Amygdala (tissue), 56 donors: Measurements from ENCODE around the gene MVD.

Source experiments
- DNase-seq, 56 donors: peaks; one replicate each; lab custom pipeline; 2025; lab: John Stamatoyannopoulos, UW

Gene MVD

DNA sequence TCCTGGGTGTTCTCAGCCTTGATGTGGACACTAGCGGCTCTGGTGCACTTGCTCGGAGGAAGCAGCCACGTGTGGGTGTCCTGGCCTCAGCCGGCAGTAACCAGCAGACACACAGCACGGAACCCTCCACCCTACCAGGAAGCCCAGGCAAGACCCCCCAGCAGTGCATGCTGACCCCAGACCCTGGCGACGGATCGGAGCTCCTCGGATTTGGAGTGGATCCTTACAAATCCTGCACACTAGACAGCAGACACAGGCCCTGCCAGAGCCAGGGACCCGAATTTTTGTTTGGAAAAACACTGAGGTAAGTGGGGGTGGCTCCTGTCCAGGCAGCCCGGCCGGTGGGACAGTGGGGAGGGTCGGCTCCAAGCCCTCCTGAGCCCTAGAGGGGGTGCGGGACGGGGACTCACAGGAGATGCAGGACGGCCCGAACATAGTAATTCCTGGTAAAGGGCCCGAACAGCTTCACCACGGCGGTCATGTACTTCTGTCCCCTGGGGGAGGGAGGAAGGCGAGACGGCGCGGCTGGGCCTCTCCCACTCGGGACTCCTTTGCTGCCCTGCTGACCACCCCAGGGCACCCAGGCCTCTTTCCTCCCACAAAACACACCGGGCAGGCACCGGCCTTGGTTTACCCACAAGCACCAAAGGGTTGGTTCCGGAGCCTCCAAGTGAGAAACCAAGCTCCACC lies 16.4 kb downstream of the MVD start:
- no peak for DNase-seq

DNA sequence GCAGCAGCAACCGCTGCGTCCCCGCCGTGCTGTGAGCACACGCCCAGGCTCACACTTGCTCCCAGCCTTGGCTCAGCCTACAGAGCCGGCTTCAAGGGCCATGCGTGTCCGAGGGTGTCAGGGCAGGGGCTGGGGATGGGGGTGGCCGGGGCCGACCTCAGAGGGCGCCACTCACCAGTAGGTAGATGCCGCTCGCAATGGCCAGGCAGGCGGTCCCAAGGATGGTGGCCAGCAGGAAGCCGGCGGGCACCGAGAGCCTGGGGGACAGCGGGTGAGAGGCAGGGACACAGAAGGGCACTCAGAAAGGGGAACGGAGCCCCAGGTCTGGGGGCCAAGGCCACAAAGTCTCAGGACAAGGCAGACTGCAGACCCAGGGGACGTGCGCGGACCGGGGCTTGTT lies 16.9 kb downstream of the MVD start:
- DNase-seq: no peak

DNA sequence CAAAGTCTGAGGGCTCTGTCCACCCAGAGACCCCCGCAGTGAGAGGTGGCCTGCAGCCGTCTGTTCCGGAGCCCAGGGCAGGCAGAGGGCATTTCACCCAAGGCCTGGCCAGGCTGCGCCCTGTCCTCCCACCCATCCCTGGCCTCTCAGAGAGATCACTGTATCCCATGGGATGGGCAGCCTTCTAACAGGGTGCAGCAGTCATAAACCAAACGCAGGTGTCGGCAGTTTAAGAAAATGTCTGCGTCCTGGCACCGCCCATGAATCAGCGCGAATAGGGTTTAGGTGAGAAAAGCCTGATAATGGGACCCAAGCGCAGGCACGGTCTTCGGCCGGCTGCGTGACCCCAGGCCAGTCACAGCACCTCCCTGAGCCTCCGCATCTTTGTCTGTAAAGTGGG lies 17.4 kb downstream of the MVD start:
- no peak for DNase-seq

GRCh38 chr16:88643644-88643932 lies 19.3 kb downstream of the MVD start:
- DNase-seq: no peak

DNA sequence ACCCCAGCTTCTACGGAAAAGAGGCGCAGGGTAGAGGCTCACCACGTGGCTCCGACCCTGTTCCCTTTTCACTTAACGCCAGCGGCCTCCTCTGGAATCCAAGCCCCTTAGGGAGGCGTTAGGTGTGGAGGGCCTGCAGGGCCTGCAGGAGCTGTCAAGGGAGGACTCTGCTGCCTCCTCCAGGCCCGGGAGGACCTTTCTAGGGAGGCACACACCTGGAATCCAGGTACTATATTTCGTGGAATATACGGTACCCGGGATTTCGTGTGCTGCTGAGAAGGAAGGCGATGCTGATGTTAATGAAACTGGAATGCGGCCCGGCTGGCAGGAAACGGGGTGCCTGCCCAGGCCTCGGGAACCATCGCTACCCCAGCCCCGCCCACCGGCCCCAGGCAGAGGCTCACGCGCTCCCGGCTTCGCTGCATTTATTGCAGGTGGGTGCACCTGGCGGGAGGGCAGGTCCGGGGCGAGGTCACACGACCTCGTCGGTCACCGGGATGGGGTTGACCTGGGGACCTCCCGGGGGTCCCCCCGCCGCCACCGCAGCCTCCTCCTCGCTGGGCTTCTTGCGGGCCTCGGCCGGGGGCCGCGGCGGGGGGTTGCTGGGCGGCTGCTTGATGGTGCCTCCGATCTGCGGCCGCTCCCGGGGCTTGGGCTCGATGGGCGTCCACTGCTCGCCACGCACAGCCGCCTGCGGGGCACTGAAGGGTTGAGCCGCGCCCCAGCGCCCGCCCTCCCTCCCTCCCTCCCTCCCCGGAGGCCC lies 19.8 kb downstream of the MVD start:
- DNase-seq: no peak

- DNase-seq: no peak
These were observed 22.2 kb downstream of the MVD start for GRCh38 chr16:88640498-88641247.

GRCh38 chr16:88640039-88640495 lies 22.8 kb downstream of the MVD start:
- DNase-seq: no peak

DNA sequence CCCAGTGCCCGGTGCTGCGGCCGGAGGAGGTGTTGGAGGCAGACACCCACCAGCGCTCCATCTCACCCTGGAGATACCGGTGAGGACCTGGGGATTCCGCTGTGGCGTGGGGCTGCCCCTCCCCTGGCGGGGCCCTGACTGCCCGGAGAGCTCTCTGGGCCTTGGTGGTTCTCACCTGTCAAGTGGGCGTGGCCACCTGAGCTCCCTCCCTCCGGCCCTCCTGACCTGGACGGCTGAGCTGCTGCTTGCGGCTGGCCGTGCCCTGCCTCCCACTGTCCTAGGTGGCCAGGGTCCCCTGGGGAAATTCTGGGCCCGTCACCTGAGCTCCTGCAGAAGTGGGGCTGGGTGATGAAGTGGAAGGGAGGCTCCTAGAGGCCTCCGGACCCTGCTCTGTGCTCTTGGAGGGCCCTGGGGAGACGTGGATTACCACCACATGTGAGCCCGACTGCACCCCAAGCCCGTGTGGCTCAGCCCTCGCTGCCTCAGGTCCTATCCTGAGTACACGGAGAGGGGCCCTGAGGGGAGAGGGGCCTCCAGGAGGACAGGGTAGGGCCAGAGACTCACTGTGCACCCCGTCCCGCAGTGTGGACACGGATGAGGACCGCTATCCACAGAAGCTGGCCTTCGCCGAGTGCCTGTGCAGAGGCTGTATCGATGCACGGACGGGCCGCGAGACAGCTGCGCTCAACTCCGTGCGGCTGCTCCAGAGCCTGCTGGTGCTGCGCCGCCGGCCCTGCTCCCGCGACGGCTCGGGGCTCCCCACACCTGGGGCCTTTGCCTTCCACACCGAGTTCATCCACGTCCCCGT lies 23.5 kb downstream of the MVD start:
- no peak for DNase-seq

- no peak for DNase-seq
These were observed 24.3 kb downstream of the MVD start, which contains the start of gene IL17C for GRCh38 chr16:88638323-88639230. TSS of gene IL17C (plus strand) at chr16:88638572. CDS start at chr16:88638642, 70 bp downstream.

- no peak for DNase-seq
These were observed 26.2 kb downstream of the MVD start for GRCh38 chr16:88636488-88637265.

DNA sequence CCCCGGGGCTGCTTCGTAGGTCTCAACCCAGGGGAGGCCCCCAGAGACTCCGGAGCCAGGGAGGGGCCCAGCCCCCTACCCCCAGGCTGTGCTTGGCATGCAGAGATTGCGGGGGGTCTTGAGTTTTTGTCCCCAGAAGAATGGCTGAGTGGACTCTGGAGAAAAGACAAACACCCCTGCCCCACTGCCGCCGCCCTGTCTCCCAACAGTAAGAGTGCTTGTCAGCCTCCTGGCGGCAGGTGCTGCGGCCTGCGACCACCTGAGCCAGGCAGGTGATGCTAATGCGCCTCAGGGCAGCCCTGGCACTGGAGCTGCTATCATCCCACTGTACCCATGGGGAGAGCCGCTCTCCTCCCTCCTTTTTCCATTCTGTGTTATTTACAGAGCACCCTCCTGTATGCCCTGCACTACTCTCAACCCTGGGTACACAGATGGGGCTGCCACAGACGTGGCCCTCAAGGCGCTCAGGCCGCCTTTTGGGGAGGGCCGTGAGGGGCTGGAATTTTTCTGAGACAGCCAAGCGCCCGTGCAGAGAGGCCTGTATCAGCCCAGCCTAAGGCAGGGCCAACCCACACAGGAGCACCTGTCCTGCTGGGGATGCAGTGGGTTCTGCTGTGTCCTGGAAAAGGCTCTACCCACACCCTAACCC lies 27.1 kb downstream of the MVD start:
- DNase-seq: no peak

GRCh38 chr16:88634994-88635670 lies 27.8 kb downstream of the MVD start:
- no peak for DNase-seq

DNA sequence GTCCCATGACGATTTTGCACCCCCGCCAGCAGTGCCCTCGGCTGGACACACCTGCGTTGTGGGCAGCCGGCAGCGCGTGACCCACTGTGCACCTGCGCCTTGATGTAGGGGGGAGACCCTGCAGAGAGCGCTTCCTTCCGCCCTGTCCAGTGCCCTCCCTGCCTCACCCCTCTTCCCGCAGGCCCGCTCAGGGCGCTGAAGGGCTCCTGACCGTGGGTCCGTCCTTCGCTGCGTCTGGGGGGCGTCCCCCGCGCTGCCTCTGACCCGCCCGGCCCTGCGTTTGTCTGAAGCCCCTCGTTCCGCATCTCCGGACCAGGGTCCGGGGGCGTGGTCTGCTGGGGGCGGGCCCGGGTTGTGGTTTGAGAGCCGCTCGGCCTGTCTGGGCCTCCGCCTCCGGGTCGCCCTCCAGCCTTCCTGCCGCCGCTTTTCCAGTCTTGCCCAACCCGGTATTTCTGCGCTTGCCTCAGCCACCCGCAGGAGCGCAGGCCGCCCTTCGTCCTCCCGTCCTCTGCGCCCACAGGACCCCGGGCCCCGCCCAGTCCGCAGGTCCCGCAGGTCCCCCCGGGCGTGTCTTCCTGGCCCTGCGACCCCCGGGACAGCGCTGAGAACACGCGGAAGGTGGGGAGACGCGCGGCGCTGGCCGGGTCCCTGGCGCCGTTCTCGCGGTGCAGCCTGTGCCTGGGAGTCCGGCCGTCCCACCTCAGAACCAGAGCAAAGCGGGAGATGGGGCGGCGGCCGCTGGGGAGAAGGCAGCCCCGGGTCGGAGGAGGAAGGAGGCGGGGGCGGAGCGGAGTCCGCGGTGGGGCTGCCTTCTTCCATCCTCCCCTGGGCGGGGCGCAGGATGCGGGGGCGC lies 28.5 kb downstream of the MVD start:
- peak in 1 of 56 donors; percentile 9 for DNase-seq

DNA sequence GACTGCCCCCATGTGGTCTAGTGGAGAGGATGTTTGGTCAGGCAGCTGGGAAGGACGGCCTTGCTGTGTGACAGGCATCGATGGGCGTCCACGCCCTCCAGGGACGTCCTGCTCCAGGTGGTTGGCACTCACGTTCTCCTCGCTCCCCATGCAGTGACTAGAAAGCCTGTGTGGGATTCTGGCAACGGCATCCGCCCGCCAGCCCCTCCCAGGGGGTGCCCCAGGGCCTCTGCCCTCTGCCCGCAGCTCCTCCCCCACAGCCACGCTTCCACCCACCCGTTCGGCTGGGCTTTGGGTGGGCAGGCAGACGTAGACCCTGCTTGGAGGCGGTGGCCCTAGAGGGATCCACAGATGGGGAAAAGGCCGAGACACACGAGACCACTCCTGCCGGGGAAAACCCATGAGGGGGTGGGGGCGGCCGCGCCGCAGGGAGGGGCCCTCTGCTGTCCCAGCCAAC lies 29.2 kb downstream of the MVD start:
- DNase-seq: peak in 1 of 56 donors; percentile 33

DNA sequence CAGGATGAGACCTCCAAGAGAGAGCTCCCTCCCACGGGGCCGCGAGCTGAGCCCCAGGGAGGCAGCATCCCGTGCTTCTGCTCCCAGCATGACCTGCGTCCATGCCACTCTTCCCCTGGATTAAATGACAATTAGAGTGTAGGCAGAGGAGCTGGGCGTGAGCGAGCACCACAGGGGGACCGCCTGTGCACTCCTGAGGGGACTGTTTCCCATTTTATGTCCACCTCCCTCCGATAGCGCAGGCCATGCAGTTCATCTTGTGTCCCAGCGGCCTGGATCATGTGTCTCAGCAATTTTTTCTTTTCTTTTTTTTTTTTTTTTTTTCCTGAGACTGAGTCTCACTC lies 30.3 kb downstream of the MVD start:
- DNase-seq: no peak

DNA sequence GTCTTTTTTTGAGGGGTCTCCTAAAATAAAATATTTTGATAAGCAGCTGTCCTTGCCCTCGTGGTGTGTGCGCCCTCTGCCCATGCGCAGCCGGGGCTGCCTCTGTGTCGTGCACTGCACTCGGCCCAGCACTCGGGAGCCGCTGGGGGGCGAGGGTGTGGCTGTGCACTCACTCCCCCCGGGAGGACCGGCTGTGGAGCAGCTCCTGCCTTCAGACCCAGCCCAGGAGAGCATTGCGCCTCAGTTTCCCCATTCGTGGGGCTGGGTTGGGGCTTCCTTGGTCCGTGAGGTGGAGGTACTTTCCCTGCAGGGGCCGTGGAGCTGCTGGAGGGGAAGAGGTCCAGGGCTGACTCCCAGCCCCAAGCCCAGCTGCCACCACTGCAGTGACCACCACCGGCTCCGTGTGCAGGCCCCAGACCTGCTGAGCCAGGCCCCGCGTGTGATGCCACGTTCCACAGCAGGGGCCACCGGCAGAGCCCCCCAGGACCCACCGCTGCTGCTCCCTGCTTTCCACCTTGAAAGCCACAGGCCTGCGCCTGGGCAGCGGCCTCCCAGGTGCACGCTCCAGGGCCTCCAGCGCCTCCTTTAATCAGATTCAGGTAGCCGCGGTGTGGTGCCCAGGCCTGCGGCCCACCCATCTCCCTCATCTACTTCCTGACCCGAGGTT lies 30.8 kb downstream of the MVD start:
- DNase-seq: no peak
